Left ventricle myocardium inferior (tissue), 1 donor: ENCODE data around the gene ITGAD. TPM values are rescaled to one million over a fixed set of nuclear protein-coding genes. Genes with fewer than 3 reads are reported as not detected.
A peak's percentile ranks its signal among the peaks of the same experiment; 100 is the strongest.

ENCODE experiments used
- DNase-seq: peaks from one replicate; pipeline ENCODE4 v3.0.0-alpha.2; 2020
- H3K27ac ChIP-seq: fragments of 200-600 bp; replicated peaks from 2 replicates; pipeline ENCODE4 v1.8.0; 2021
- H3K27me3 ChIP-seq: fragments of 200-600 bp; 2 replicates; pipeline ENCODE4 v1.8.0; 2021; ENCODE audit warnings: low read depth
- H3K36me3 ChIP-seq: fragments of 200-600 bp; 2 replicates; pipeline ENCODE4 v1.8.0; 2021
- H3K4me1 ChIP-seq: fragments of 200-600 bp; 2 replicates; pipeline ENCODE4 v1.8.0; 2021
- H3K4me3 ChIP-seq: fragments of 200-600 bp; 2 replicates; pipeline ENCODE4 v1.8.0; 2021; ENCODE audit warnings: mild to moderate bottlenecking, moderate library complexity
- H3K9me3 ChIP-seq: fragments of 200-600 bp; replicated peaks from 2 replicates; pipeline ENCODE4 v1.8.0; 2021
- intact Hi-C: fragments of 100-400 bp; cut with micrococcal nuclease; formaldehyde crosslinking; loops from one replicate; pipeline ENCODE4 v1.11.0; 2022
- total RNA-seq: library from RNA; stranded (reverse); fragmentation: NEBNext Ultra II Directional; extraction: Animal tissue kit (Norgen Biotek cat#: 25700); gene quantifications from one replicate; pipeline ENCODE4 v1.2.1, GENCODE V29; 2021
- TF ChIP-seq, protein P1 (sequence below): fragments of 200-600 bp; IDR thresholded peaks from 2 replicates; pipeline ENCODE4 v1.8.0; 2021; ENCODE audit warnings: antibody characterized with exemption, mild to moderate bottlenecking, borderline replicate concordance
- donor health status: DM: no; HTN: yes; CAD: no; lungs with severe emphysema.

Gene ITGAD
- total RNA-seq, 1 donor from 2014 or later = not detected

DNA sequence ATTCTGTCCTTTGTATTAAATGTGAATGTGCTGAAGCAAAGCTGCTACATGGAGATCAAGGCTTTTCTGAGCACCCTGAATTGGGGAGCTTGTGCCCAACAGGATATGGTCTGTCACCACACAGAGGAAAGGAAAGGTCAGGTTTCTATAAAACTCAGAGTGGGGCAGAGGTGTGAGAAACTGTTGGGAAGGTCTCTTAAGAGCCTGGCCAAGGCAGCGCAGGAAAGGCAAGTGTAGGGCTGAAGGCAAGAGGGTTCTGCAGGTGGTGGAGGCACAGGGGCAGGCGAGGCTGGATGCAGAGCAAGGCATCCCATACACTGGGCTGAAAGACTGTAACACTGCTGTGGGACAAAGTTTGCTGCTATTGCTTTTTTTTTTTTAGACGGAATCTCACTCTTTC, 26.9 kb downstream of the ITGAD start:
- H3K9me3 ChIP-seq = peaks cover 4% of the 10 kb centered on the region
- H3K36me3 ChIP-seq = peaks cover under 1% of the 10 kb centered on the region
- intact Hi-C loops = no loop called here
- no peak overlapping the region for H3K27ac ChIP-seq
- peaks cover 15% of the 10 kb centered on the region for H3K27me3 ChIP-seq
- H3K4me3 ChIP-seq = no peak overlapping the region
- peaks cover 7% of the 10 kb centered on the region for H3K4me1 ChIP-seq
- TF ChIP-seq, protein P1, sequence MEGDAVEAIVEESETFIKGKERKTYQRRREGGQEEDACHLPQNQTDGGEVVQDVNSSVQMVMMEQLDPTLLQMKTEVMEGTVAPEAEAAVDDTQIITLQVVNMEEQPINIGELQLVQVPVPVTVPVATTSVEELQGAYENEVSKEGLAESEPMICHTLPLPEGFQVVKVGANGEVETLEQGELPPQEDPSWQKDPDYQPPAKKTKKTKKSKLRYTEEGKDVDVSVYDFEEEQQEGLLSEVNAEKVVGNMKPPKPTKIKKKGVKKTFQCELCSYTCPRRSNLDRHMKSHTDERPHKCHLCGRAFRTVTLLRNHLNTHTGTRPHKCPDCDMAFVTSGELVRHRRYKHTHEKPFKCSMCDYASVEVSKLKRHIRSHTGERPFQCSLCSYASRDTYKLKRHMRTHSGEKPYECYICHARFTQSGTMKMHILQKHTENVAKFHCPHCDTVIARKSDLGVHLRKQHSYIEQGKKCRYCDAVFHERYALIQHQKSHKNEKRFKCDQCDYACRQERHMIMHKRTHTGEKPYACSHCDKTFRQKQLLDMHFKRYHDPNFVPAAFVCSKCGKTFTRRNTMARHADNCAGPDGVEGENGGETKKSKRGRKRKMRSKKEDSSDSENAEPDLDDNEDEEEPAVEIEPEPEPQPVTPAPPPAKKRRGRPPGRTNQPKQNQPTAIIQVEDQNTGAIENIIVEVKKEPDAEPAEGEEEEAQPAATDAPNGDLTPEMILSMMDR = no peak
- DNase-seq = no peak

GRCh38 chr16:31421587-31421986, 28.5 kb downstream of the ITGAD start:
- DNase-seq = no peak
- H3K27ac ChIP-seq = no peak overlapping the region
- H3K4me3 ChIP-seq = no peak overlapping the region
- peaks cover 9% of the 10 kb centered on the region for H3K27me3 ChIP-seq
- peaks cover 13% of the 10 kb centered on the region for H3K36me3 ChIP-seq
- H3K4me1 ChIP-seq = peaks cover 20% of the 10 kb centered on the region
- peaks cover 4% of the 10 kb centered on the region for H3K9me3 ChIP-seq
- intact Hi-C loops = no loop called here
- TF ChIP-seq, protein P1 = no peak

DNA sequence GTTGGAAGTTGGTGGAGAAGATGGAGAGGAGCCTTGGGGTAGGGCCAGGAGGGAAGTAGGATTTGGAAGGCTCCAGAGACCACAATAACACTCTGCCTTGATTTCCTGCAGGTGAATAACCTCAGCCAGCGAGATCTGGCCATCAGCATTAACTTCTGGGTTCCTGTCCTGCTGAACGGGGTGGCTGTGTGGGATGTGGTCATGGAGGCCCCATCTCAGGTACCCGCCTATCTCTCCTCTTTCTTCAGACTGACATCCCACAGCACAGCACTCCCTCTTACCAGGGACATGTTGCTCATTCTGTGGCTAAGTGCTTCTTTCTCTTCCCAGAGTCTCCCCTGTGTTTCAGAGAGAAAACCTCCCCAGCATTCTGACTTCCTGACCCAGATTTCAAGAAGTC, 30.1 kb downstream of the ITGAD start:
- TF ChIP-seq, protein P1 = no peak
- peaks cover 31% of the 10 kb centered on the region for H3K4me1 ChIP-seq
- no peak overlapping the region for H3K4me3 ChIP-seq
- peaks cover 8% of the 10 kb centered on the region for H3K27me3 ChIP-seq
- H3K36me3 ChIP-seq = peaks cover 18% of the 10 kb centered on the region
- no peak for DNase-seq
- peak overlapping the region; percentile 58 for H3K27ac ChIP-seq
- intact Hi-C loops = no loop called here
- H3K9me3 ChIP-seq = no peaks in the 10 kb centered on the region

DNA sequence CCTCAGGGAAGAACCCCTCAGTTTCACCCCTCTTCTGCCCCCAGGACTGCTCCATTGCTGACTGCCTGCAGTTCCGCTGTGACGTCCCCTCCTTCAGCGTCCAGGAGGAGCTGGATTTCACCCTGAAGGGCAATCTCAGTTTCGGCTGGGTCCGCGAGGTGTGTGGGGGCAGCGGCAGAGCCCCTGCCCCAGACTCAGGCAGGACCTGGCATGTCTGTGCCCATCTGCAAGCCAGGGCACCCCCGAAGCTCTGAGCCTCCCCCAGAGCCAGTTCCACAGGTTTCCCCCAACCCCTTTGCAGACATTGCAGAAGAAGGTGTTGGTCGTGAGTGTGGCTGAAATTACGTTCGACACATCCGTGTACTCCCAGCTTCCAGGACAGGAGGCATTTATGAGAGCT, 30.7 kb downstream of the ITGAD start:
- Histone ChIP-seq H3K27ac (peak overlapping the region; percentile 58), H3K4me1 (peaks cover 32% of the 10 kb centered on the region), H3K27me3 (peaks cover 9% of the 10 kb centered on the region), H3K36me3 (peaks cover 18% of the 10 kb centered on the region), H3K4me3 (no peak overlapping the region), H3K9me3 (no peaks in the 10 kb centered on the region)
- TF ChIP-seq, protein P1 = no peak
- DNase-seq = no peak
- intact Hi-C loops = no loop called here

GRCh38 chr16:31427441-31428278, 34.5 kb downstream of the ITGAD start:
- DNase-seq = peak; percentile 70
- peak overlapping the region; percentile 73 for H3K4me3 ChIP-seq
- peak overlapping the region; percentile 97 for H3K27ac ChIP-seq
- intact Hi-C loops = no loop called here
- peaks cover 18% of the 10 kb centered on the region for H3K36me3 ChIP-seq
- peaks cover 52% of the 10 kb centered on the region for H3K4me1 ChIP-seq
- no peaks in the 10 kb centered on the region for H3K9me3 ChIP-seq
- TF ChIP-seq, protein P1 = no peak
- peaks cover 9% of the 10 kb centered on the region for H3K27me3 ChIP-seq
